Vagina (tissue), 2 donors: Measurements from ENCODE around the gene ITGA11. TPM values are rescaled to one million over a fixed set of nuclear protein-coding genes. Genes with fewer than 3 reads are reported as not detected.

Experiments used
- DNase-seq, 2 donors: peaks; one replicate each; pipeline ENCODE4 v3.0.0-alpha.2; 2017; ENCODE audit errors: extremely low spot score in 2 of 2
- H3K27ac ChIP-seq: fragments of 200-600 bp; sonication (generic); one replicate; pipeline ENCODE4 v1.5.1; 2019
- H3K27me3 ChIP-seq: fragments of 200-600 bp; sonication (generic); one replicate; pipeline ENCODE4 v1.5.1; 2019
- H3K36me3 ChIP-seq, 2 donors: fragments of 200-600 bp; sonication (generic); one replicate each; pipeline ENCODE4 v1.5.1; 2017 to 2019
- H3K4me1 ChIP-seq: fragments of 200-600 bp; sonication (generic); one replicate; pipeline ENCODE4 v1.5.1; 2019
- H3K4me3 ChIP-seq, 2 donors: fragments of 200-600 bp; sonication (generic); 1 replicate in 1 of 2; 2 replicates in 1 of 2; pipeline ENCODE4 v1.5.1; 2016 to 2019
- H3K9me3 ChIP-seq: fragments of 200-600 bp; sonication (generic); one replicate; pipeline ENCODE4 v1.5.1; 2019
- POLR2A ChIP-seq, 2 donors: fragments of 450-650 bp; IDR thresholded peaks; one replicate each; pipeline ENCODE4 v1.6.1; 2017; ENCODE audit warnings: antibody characterized with exemption in 2 of 2, mild to moderate bottlenecking in 2 of 2, moderate library complexity in 2 of 2
- POLR2AphosphoS5 ChIP-seq, 2 donors: sonication (generic); formaldehyde crosslinking; IDR thresholded peaks; one replicate each; pipeline ENCODE4 v1.9.0; 2017; ENCODE audit warnings: antibody characterized with exemption in 2 of 2, mild to moderate bottlenecking in 2 of 2, low read depth in 1 of 2; ENCODE audit not compliant: insufficient read depth in 1 of 2
- intact Hi-C: fragments of 100-400 bp; cut with DNase I; formaldehyde crosslinking; loops from one replicate; pipeline ENCODE4 v1.15.1; 2023
- total RNA-seq: library from RNA; depleted of rRNA; stranded (reverse); fragments of >200 nt; gene quantifications from one replicate; pipeline ENCODE4 v1.2.3, GENCODE V29; 2016
- TF ChIP-seq, protein P1 (sequence below), 3 experiments: fragments of 450-650 bp in 2 of 3; fragments of 200-600 bp in 1 of 3; sonication (generic) in 1 of 3; IDR thresholded peaks; one replicate each; pipeline ENCODE4 v1.5.1; 2017 to 2019; ENCODE audit warnings: antibody characterized with exemption in 3 of 3, mild to moderate bottlenecking in 2 of 3, moderate library complexity in 2 of 3

Gene ITGA11
- total RNA-seq, 1 donor from 2014 or later: 15.5 TPM

DNA sequence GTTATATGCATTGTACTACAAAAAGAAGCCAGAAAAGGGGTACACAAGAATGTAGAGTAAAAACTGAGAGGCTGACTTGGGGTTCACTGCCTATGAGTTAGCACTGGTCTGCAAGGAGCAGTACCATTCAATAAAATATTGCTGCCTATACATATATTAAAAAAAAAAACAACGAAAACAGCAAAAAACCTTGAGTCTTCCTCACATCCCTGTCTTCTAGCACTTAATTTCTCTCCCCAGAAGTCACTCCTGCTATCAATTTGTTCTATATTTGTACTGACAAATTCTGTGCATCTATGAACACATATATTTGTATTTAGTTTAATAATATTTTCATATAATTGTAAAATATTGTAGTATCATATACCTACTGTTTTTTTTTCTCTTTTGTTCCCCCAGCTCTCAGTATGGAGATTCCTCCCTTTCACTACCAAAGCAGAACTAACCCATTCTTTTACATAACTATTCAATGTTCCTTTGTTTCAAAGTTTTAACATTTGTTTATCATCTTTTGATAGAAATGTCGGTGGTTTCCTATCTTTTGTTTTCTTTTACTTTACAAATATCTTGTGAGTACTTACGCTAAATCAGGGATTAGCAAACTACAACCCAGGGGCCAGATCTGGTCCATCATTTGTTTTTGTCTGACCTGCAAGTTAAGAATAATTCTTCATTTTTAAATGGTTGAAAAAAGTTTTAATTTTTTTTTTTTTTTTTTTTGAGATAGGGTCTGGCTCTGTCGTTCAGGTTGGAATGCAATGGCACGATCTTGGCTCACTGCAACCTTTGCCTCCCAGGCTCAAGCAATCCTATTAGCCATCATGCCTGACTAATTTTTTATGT, 169.2 kb downstream of the ITGA11 start:
- TF ChIP-seq POLR2AphosphoS5 (IDR thresholded peaks at IDR 0.05; ENCODE audit: insufficient read depth in 1 of 2, low read depth in 1 of 2) (no peak), POLR2A (IDR thresholded peaks at IDR 0.05) (no peak)
- TF ChIP-seq, protein P1, sequence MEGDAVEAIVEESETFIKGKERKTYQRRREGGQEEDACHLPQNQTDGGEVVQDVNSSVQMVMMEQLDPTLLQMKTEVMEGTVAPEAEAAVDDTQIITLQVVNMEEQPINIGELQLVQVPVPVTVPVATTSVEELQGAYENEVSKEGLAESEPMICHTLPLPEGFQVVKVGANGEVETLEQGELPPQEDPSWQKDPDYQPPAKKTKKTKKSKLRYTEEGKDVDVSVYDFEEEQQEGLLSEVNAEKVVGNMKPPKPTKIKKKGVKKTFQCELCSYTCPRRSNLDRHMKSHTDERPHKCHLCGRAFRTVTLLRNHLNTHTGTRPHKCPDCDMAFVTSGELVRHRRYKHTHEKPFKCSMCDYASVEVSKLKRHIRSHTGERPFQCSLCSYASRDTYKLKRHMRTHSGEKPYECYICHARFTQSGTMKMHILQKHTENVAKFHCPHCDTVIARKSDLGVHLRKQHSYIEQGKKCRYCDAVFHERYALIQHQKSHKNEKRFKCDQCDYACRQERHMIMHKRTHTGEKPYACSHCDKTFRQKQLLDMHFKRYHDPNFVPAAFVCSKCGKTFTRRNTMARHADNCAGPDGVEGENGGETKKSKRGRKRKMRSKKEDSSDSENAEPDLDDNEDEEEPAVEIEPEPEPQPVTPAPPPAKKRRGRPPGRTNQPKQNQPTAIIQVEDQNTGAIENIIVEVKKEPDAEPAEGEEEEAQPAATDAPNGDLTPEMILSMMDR (IDR thresholded peaks at IDR 0.05): no peak
- Histone ChIP-seq H3K36me3 (no peaks in the 10 kb centered on the region), H3K27me3 (no peaks in the 10 kb centered on the region), H3K27ac (no peak overlapping the region), H3K9me3 (no peaks in the 10 kb centered on the region), H3K4me1 (no peaks in the 10 kb centered on the region), H3K4me3 (no peak overlapping the region)
- intact Hi-C loops: no loop called here
- DNase-seq: no peak

DNA sequence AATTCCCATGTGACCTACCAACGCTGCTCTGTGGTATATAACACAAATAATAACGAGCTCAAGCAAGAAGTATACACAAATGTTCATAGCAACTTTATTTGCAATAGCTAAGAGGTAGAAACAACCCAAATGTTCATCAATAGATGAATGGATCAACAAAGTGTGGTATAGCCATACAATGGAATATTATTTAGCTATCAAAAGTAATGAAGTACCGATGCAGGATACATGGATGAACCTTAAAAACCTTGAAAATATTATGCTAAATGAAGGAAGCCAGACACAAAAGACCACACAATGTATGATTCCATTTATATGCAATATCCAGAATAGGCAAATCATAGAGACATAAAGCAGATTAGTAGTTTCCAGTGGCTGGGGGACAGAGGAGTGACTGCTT, 170.0 kb downstream of the ITGA11 start:
- Histone ChIP-seq H3K9me3 (no peaks in the 10 kb centered on the region), H3K36me3 (no peaks in the 10 kb centered on the region), H3K4me3 (no peak overlapping the region), H3K4me1 (peaks cover 4% of the 10 kb centered on the region), H3K27me3 (no peaks in the 10 kb centered on the region), H3K27ac (no peak overlapping the region)
- TF ChIP-seq POLR2A (IDR thresholded peaks at IDR 0.05) (no peak), POLR2AphosphoS5 (IDR thresholded peaks at IDR 0.05; ENCODE audit: insufficient read depth in 1 of 2, low read depth in 1 of 2) (no peak)
- TF ChIP-seq, protein P1 (IDR thresholded peaks at IDR 0.05): no peak
- no peak for DNase-seq
- intact Hi-C loops: no loop called here

DNA sequence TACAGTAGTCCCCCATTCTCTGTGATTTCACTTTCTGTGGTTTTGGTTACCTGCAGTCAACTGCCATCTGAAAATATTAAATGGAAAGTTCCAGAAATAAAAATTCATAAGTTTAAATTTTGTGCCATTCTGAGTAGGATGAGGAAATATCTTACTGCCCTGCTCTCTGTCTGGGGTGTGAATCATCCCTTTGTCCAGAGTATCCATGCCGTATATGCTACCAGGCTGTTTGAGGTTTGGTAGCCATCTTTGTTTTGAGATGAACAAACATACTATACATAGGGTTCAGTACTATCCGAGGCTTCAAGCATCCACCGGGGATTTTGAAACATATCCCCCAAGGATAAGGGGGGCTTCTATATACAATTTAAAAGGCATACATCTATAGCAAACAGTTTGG, 170.7 kb downstream of the ITGA11 start:
- intact Hi-C loops: no loop called here
- H3K27ac ChIP-seq: no peak overlapping the region
- H3K9me3 ChIP-seq: no peaks in the 10 kb centered on the region
- no peaks in the 10 kb centered on the region for H3K27me3 ChIP-seq
- no peaks in the 10 kb centered on the region for H3K36me3 ChIP-seq
- H3K4me1 ChIP-seq: peaks cover 11% of the 10 kb centered on the region
- no peak for DNase-seq
- TF ChIP-seq POLR2AphosphoS5 (IDR thresholded peaks at IDR 0.05; ENCODE audit: insufficient read depth in 1 of 2, low read depth in 1 of 2) (no peak), POLR2A (IDR thresholded peaks at IDR 0.05) (no peak)
- TF ChIP-seq, protein P1 (IDR thresholded peaks at IDR 0.05): no peak
- no peak overlapping the region for H3K4me3 ChIP-seq

DNA sequence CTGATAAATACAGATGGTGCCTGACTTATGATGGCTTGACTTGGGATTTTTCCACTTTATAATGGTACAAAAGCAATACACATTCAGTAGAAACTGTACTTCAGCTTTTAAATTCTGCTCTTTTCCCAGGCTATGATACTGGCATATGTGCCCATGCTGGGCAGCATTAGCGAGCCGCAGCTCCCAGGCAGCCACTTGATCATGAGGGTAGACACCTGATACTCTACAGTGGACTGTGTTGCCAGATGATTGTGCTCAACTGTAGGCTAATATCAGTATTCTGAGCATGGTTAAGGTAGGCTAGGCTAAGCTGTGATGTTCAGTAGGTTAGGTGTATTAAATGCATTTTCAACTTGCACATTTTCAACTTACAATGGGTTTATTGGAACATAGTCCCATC, 172.1 kb downstream of the ITGA11 start:
- no peaks in the 10 kb centered on the region for H3K27me3 ChIP-seq
- H3K27ac ChIP-seq: no peak overlapping the region
- TF ChIP-seq POLR2A (IDR thresholded peaks at IDR 0.05) (no peak), POLR2AphosphoS5 (IDR thresholded peaks at IDR 0.05; ENCODE audit: insufficient read depth in 1 of 2, low read depth in 1 of 2) (no peak)
- TF ChIP-seq, protein P1 (IDR thresholded peaks at IDR 0.05): no peak
- peaks cover 17% of the 10 kb centered on the region for H3K4me1 ChIP-seq
- DNase-seq: no peak
- no peaks in the 10 kb centered on the region for H3K9me3 ChIP-seq
- intact Hi-C loops: loop anchor here (10.0 kb wide), 1 partner anchor 45 kb away; no protein-coding TSS in a partner anchor
- H3K36me3 ChIP-seq: no peaks in the 10 kb centered on the region
- no peak overlapping the region for H3K4me3 ChIP-seq

DNA sequence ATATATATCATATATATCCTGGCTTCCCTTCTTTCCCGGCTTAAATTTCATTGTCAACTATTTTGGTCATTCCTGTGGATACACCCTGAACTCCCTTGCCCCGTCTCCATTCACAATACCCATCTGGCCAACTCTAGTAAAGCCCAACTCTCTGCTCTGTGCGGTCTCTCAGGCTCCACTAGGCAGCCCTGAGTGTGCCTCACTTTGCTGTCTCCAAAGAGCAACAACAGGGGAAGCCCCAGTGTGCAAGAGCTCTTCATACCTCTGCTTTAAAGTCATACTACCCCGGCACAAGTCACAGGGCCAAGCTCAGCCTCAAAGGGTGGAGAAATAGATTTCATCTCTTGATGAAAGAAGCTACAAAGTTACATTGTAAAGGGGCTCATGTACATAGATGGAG, 173.3 kb downstream of the ITGA11 start:
- intact Hi-C loops: loop anchor here (10.0 kb wide), 1 partner anchor 46 kb away; no protein-coding TSS in a partner anchor
- Histone ChIP-seq H3K27ac (no peak overlapping the region), H3K4me3 (no peak overlapping the region), H3K9me3 (no peaks in the 10 kb centered on the region), H3K27me3 (no peaks in the 10 kb centered on the region), H3K4me1 (peaks cover 17% of the 10 kb centered on the region), H3K36me3 (no peaks in the 10 kb centered on the region)
- DNase-seq: no peak
- TF ChIP-seq, protein P1 (IDR thresholded peaks at IDR 0.05): no peak
- TF ChIP-seq POLR2A (IDR thresholded peaks at IDR 0.05): no peak
- no peak for TF ChIP-seq POLR2AphosphoS5 (IDR thresholded peaks at IDR 0.05; ENCODE audit: insufficient read depth in 1 of 2, low read depth in 1 of 2)
